ENCODE results near the gene C14orf180.

Gene C14orf180

DNA sequence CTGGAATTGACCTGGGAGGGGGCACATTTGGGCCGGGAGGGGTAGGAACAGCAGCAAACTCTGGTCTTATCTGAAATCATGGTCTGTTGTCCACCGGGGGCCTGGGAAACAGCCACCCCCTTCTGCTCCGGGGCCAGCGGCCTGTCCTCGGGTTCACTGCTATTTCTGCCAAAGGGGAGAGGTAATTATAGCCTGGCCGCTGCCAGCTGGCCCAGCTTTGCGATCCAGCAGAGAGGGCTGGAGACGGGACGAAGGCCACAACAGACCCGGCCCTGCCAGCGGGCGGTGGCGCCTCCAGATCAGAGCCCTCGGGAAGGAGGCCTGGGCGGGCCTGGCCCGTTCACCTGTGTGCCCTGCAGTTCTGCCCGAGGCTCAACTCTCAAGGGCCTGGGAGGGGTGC, at the start of gene C14orf180:
C14orf180 (plus strand) TSS at position 258 of the 400 bp plus-strand sequence. CDS start 6,667 bp downstream, outside the sequence.
- DNase-seq (ENCODE audit: low read depth in 3 of 3), result no peak

DNA sequence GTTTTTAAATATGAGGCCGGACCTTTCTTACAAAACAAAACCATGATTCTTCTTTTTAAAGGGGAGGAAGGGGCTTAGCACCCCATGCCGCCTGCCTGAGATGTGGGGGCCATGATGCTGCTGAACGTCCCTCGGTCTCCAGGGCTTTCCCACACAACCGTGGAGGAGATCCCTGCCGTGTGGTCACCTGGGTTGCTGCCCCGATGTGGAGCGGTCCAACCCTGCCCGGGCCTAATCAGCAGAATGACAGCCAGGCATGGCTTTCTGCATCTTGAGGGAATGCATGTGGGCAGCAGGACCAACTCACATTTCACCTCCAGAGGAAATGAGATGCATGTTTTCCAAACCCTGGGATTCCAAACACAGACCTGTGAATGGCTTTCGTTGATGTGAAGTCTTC, 48.9 kb upstream of the C14orf180 start:
- DNase-seq (ENCODE audit: low read depth in 3 of 3), result no peak

DNA sequence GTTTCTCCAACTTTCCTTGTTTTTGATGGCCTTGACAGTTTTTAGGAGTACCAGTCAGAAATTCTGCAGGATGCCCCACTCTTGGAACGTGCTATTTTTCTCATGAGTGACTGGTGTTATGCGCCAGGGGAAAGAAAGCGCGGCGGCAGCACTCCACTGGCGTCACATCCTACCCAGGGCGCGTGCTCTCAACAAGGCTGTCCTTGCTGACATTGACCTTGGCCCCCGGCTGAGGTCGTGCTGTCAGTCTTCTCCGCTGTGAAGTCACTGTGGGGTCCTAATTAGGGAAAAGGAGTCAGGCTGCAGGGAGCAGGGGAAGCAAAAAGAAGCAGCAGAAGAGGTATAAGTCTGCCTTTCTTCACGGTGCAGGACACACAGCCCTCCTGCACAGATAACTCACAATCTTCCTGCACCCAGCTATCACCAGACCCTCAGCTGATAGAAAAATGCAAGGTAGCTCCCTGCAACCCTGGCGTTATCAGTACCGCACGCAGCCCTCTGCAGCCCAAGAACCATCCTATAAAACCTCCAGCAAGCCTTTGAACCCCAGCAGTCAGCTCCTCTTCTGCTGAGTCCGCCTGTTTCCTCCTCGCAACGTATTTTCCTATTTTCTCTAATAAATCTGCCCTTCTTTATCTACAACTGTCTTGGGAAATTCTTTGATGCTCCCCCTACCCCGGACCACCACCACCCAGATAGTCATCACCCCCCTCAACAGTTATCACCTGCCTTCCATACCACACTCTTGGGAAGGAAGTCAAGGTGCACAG, 48.0 kb upstream of the C14orf180 start:
- no peak for DNase-seq (ENCODE audit: low read depth in 3 of 3)

DNA sequence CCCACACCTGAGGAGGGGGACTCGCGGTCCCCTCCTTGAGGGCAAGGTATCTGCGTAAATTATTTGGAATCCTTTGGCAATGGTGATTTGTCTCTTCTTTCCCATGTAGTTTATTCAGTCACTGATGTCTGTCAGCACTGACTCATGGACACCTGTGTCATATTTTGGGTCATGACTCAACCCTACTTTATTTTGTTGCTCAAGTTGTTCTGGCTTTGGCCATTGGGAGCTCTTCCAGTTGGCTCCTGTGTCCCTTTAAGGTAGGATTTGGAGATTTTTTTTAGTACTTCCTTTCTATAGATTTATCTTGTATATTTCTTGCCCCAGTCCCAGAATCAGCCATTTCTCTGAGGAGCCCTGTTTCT, 47.4 kb upstream of the C14orf180 start:
- DNase-seq (ENCODE audit: low read depth in 3 of 3), result no peak

DNA sequence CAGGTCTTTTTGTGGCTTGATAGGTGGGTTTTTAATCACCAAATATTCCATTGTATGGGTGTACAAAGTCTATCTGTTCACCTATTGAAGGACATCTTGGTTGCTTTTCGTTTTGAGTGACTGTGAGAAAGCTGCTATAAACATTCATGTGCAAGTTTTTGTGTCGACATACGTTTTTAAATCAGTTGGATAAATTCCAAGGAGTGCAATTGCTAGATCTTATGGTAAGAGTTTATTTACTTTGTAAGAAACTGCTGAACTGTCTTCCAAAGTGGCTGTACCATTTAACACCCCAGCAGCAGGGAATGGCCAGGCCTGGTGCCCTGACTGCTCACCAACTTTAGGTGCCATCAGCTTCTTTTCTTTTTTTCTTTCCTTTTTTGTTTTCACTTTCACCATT, 45.5 kb upstream of the C14orf180 start:
- no peak for DNase-seq (ENCODE audit: low read depth in 3 of 3)

DNA sequence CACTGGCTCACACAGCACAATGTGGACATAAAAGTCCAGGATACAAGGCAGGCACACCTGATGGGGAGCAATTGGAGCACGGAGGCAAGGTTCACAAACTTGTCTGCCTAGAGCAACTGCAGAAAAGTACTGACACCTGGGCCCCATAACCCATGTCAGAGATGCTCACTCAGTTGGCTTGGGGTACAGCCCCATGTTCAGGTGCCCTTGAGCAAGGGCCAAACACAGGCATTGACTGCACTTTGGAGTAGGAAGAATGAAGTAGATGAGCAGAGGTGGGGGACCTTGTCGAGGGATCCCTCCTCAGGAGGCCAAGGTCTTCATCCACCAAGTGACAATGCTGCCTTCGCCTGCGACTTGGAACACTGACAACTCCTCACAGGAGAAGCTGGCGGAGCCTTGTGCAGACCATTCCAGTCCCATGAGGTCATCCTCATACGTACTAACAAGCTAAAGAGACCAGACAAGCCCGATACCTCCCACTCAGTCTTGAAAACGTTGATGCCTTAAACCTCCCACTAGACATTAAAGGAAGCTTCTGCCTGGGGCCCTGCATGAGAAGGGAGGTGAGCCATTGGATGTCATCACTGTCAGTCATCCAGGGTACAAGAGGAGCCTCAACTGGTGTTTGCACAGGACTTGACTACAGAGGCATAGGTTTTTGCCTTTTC, 42.5 kb upstream of the C14orf180 start:
- DNase-seq (ENCODE audit: low read depth in 3 of 3), result no peak

DNA sequence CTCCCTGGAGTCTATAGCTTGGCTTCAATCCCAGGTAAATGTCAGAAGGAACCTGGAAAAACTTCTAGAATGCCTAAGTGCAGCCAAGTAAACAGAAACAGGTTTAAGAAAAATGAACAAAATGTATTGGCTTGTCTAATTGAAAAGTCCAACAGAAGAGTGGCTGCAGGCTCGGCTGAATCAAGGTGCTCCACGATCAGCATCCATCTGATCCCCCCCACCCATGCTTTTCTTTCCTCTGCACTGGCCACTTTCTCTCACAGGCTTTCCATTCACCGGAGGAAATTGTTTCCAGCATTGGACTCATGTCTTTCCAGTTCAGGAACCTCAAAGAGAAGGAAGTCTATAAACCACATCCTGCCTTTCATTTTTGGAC, 42.0 kb upstream of the C14orf180 start:
- no peak for DNase-seq (ENCODE audit: low read depth in 3 of 3)

DNA sequence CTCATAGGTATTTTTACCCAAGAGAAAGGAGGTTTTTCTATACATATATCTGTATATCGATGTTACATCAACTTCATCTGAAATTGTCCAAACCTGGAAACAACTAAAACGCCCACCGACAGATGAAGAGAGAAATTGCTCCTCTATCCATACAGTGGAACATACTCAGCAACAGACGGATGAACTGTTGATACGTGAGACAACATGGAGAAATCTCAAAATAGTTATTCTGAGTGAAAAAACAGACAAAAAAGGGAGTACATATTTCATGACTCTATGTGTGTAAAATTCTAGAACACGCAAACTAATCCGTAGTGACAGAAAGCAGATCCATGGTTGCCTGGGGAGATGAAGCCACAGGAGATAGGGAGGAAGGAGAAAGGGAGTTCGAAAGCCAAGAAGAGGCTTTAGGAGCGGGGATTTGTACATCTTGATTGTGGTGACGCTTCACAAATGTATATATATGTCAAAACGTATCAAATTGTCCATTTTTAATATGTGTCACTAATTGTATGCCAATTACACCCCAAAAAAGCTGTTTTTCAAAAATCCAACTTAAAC, 37.6 kb upstream of the C14orf180 start:
- DNase-seq (ENCODE audit: low read depth in 3 of 3), result no peak

DNA sequence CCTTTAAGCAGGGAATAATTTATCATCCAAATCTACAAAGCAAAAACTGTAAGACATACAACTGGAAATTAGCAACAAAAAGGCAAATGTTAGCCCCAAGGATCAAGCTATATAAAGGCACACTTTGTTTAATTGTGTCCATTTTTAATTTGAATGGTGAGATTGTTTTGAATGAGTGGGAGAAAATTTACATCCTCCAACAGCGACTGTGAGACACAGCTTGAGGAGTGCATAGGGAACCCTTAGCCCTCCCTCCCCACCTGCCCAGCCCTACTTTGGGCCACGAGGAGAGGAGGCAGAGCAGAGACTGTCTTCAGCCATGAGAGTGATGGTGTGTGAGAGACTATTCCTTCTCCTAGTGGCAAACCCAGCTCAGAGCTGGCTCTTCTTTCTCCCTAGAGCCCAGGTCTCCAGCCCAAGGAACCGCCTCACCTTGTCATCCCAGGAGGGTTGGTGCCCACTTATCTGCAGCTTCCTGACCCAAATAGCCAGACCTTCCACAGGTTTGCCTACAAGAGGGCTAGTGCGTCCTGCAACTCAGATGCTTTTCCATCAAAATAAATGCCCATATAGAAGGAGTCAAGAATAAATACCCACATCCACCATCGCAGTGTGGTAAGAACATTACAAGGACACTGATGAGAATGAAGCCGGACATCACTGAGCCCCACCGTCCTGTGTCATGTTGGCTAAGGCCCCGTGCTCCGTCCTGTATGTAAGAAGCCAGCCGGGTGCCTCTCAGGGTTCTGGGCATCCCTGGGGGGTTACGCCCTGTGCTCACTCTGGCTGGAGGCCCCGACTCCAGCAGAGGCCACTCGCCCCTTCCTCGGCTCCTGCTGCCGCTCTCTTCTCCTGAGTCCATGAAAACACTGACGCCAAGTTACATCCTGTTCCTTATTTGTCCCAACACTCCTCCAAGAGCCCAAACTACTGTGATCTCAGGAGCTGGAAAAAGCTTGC, 36.4 kb upstream of the C14orf180 start:
- DNase-seq (ENCODE audit: low read depth in 3 of 3), result no peak

DNA sequence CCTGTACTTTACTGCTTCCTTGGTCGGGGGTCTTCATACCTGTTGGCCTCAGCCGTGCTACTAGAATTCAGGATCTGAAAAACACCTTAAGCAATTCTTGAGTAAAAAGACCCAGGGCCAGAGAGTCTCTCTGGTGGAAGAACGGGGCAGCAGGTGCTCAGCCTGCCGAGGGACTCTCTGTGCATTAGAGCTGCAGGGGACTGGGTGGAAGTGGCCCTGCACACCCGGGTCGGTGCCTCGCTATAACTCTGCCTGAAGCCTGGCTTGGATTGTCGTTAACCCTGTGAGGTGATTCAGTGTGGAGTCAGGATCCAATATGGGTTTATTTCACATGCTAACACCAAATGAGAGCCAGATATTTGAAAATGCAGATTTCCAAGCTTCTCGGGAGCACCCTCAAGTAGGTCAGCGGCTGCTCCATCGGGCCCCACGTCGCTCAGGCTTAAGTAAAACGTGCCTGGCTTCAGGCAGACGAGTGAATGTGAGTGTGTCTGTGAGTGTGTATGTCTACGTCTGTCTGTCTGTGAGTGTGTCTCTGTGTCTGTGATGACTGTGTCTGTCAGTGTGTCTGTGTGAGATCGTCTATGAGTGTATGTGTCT, 35.1 kb upstream of the C14orf180 start:
- no peak for DNase-seq (ENCODE audit: low read depth in 3 of 3)

DNA sequence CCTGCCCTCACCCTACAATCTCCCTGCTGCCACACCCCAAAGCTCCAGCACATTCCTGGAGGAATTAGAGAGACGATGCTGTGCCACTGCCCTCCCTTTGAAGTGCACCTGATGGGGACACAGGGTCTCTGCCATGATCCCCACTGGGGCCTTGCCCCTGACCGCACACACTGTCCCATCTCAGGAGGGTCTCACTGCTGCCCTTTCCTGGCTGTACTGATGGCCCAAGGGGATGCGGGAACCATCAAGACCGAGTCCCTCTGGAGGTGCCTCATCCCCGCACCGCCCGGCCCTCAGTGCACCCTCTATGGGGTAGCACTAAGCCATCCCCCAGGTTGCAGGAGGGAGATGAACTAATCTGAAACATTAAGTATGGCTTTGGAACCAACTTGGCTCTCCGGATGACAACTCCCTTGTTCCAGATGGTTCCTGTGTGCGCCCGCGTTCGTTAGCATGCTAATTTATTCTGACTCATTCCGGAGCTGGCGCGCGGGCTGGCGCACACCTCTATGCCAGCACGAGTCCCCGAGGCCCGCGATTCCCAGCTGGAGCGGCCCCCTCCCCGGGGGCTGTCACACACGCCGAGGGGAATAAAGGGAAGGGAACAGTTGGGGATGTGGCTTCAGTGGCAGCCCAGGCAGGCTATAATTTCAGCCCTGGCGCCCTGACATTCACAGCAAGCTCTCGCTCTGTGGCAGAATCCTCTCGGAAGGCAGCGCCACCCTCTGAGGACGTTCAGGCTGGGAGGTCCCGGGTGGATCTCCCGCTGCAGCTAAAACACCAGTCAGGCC, 34.2 kb upstream of the C14orf180 start:
- DNase-seq (ENCODE audit: low read depth in 3 of 3), result no peak

DNA sequence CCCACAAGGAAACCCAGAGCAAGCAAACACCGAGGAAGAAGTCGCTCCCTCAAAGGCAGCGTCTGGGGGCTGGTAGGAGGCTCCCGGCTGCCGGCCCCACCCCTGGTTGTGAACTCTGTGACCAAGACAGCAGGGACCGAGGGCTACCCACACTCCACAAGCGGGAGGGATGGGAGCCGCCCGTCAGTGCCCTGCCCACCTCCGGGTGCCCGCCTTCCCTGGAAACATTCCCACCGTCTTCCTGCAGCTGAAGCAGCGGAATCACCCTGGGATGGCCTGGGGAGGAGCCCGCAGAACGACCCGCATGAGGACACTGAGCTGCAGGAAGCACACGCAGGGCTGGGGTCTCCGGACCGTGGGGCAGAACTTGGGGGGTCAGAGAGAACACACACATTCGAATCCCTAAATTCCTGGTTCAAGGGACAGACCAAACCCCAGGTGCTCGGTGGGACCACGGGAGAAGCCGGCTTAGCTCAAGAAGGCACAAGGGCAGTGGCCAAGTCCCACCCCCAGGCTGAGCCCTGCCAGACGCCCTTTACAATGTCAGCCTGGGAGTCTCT, 33.5 kb upstream of the C14orf180 start:
- no peak for DNase-seq (ENCODE audit: low read depth in 3 of 3)

DNA sequence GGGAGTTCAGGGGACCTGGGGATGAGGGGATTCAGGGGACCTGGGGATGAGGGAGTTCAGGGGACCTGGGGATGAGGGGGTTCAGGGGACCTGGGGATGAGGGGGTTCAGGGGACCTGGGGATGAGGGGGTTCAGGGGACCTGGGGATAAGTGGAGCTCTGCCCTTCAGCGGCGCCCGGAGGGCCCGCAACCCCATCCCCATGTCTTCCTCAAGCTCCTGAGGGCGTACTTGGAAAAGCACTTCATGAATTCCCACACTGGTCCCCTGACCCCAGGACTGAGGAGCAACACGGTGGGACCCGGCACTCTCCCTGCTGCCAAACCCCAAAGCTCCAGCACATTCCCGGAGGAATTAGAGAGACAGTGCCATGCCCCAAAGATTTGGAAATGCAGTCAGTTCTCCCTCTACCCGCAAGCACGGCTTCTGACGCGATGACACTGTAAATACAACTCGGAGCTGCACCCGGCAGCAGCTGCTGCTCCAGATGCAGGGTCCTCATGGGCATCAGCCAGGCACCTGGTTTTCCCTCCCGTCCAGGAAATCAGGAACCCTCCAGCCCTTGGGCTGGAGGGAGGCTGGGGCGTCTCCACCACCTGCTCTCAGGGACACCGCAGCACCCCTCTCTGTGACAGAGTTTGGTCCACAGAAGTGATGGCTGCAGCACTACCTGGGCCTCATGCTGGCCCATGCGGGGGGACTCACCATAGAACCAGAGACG, 32.8 kb upstream of the C14orf180 start:
- DNase-seq (ENCODE audit: low read depth in 3 of 3), result no peak

DNA sequence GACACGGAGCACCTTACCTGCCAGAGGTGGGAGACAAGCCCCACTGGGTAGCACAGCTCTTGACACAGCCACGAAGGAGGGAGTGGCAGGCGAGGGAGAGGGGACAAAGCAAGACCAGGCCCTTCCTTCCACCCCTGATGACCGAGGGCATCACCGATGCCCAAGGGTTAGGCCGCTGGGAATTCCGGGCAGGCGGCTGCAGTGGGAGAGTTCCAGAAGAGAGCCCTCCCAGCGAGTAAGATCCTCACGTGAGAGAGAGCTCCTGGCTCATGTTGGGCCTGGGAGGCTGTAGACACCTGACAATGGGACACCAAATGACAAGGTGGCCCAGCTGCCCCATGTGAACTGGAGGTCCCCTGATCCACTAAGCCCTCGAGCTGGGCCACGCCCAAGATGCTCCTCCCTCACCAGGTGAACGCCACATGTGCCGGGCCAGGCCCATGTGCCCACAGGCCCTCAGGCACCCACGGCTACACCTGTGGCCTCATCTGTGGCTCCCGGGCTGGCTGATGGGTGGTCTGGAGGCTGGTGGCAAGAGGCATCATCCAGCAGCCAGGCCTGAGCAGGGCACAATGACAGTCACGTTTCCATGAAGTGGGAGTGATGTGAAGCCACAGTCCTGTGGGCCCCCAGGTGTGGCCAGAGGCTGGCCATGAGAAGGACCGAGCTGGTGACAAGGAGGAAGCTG, 32.1 kb upstream of the C14orf180 start:
- DNase-seq (ENCODE audit: low read depth in 3 of 3), result no peak

DNA sequence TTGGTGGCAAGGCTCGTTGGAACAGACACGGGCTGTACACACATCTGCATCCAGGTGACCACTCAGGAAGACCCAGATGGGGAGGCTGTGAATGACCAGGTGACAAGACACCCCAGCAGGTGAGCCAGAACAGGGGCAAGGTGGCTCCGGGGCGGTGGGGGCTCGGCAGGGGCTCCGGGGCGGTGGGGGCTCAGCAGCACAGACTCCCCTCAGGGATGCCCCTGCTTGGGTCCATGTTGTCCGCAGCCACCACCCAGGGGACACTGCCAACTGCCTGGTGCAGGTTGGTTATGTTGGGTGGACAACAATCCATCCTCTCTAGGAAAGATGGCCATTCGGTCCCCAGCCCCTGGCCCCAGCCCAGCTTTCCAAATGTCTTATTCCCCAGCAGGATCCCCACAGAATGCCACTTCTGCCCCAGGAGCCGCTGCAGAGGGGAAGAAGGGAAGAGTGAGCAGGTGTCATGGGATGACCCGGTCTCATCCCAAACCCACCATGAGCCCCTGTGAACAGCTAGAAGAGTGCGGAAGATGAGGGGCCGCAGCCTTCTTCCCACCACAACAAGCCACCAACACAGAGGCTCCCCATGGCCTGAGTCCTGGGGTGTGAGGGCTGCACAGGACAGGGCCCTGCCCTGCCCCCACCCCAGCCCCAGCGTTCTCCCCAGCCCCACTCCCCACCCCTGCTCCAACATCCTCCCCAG, 31.4 kb upstream of the C14orf180 start:
- DNase-seq (ENCODE audit: low read depth in 3 of 3), result no peak

DNA sequence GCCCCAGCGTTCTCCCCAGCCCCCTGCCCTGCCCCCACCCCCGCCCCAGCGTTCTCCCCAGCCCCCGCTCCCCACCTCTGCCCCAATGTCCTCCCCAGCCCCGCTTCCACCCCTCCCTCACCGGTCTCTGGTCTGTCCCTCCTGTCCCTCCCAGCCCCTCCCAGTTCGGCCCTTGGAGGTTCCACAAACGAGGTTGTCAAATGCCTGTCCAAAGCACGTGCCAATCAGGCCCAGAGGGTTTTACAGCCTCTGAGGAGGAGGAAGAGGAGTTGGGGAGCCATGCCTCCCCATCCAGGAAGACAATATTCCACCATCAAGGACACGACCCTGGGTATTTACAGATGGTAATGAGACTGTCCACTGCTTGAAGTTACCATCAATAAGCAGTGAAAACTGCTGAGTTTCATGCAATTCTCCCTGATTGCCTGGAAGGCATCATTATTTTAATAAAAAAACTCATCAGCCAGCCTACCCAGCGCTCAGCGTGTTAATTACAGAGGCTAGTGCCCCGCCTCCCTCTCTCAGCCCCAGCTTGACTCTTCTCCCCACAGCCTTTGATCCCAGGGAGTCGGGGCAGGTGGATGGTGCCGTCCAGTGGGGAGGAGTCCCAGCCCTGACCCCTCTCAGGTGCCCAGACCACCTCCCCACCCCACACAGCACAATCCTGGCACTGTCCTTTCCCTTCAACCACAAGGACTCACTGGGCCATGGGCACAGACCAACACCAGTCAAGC, 30.6 kb upstream of the C14orf180 start:
- no peak for DNase-seq (ENCODE audit: low read depth in 3 of 3)

DNA sequence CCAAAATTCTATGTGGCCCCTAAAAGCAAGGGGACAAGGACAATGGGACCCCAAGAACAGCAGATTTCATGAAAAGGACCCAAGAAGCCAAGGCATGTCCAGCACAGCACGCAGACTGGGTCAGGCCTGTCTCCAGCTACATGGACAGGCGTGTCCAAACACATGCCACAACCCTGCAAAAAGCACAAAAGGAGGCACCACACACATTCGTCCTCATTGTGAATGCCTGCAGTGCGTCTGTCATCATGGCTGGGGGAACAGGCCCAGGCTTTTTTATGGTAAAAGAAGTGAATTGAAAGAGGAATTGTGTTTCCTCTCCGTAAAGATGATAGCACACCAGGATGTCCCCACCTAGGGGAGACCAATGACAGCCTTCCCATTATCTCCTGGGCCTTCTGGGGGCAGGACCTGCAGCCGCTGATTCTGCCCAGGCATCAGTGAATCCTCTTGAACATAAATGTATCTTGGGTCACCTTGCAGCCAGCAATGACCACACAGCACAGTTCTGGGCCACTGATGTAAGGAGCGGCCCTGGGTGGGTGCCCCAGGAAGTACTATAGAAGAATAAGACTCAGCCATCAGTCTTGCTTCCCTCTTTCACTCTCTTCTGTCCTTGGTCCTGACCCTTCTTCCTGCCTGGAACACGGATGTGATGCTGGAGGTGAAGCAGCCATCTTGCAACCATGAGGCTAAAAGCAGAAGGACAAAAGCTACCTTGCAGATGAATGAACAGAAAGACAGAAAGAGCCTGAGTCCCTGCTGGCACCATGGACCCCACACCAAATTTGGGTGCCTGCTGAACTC, 29.8 kb upstream of the C14orf180 start:
- DNase-seq (ENCODE audit: low read depth in 3 of 3), result no peak
